ENCODE measurements around the gene PLK2.

Gene PLK2

DNA sequence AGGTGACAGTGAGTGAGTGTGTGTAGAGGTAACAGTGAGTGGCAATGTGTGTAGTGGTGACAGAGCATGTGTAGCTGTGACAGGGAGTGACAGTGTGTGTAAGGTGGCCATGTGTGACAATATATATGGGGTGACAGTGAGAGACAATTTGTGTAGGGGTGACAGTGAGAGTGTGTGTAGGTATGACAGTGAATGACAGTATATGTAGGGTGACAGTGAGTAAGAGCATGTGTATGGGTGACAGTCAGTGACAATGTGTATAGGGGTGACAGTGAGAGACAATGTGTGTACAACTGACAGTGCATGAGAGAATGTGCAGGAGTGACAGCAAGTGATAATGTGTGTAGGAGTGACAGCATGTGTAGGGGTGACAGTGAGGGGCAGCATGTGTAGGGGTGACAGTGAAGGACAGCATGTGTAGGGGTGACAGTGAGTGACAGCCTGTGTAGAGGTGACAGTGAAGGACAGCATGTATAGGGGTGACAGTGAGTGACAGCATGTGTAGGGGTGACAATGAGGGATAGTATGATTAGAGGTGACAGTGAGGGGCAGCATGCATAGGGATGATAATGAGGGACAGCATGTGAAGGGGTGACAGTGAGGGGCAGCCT, 21.3 kb upstream of the PLK2 start:
- H3K27ac ChIP-seq, result no peak overlapping the region
- TF ChIP-seq, protein P1, sequence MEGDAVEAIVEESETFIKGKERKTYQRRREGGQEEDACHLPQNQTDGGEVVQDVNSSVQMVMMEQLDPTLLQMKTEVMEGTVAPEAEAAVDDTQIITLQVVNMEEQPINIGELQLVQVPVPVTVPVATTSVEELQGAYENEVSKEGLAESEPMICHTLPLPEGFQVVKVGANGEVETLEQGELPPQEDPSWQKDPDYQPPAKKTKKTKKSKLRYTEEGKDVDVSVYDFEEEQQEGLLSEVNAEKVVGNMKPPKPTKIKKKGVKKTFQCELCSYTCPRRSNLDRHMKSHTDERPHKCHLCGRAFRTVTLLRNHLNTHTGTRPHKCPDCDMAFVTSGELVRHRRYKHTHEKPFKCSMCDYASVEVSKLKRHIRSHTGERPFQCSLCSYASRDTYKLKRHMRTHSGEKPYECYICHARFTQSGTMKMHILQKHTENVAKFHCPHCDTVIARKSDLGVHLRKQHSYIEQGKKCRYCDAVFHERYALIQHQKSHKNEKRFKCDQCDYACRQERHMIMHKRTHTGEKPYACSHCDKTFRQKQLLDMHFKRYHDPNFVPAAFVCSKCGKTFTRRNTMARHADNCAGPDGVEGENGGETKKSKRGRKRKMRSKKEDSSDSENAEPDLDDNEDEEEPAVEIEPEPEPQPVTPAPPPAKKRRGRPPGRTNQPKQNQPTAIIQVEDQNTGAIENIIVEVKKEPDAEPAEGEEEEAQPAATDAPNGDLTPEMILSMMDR (IDR thresholded peaks at IDR 0.05), result no peak
- TF ChIP-seq ZFX (IDR thresholded peaks at IDR 0.05; ENCODE audit: borderline replicate concordance), result no peak

DNA sequence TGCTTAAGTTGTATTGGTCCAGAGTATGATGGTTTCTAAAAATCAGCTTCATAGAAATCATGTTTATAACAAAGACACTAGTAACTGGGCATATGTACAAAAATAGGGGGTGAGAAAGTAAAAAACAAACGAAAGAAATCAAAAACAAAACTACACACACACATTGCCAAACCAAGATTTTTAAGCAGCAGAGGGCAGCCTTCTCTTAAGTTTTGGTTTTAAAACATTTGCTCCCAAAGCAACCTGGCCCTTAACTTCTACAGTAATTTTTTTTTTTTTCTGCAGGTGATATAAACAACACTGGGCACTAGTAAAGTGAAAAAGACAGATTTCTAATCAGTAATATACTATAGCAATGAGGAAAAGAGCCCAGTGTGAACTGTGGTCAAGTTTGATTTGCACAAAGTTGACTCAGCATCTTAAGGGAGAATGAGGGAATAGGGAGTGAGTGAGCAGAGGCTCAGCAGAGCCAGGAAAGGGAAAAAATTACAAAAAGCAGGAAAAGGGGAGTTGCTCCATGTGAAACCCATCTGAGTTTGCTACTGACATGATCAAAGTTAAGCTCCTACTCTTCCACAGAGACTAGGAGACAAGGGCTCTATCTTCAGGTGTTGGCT, 18.0 kb upstream of the PLK2 start:
- TF ChIP-seq, protein P1 (IDR thresholded peaks at IDR 0.05), result peak; percentile 35
- TF ChIP-seq ZFX (IDR thresholded peaks at IDR 0.05; ENCODE audit: borderline replicate concordance), result no peak
- no peak overlapping the region for H3K27ac ChIP-seq

DNA sequence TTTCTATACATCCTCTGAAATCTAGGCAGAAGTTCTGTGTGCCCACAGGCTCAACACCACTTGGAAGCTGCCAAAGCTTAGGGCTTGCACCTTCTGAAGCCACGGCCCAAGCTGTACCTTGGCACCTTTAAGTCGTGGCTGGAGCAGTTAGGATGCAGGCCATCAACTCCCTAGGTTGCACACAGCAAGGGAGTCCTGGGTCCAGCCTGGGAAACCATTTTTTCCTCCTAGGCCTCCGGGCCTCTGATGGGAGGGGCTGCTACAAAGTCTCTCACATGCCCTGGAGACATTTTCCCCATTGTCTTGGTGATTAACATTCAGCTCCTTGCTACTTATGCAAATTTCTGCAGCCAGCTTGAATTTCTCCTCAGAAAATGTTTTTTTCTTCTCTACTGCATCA, 15.5 kb upstream of the PLK2 start:
- TF ChIP-seq, protein P1 (IDR thresholded peaks at IDR 0.05), result no peak
- TF ChIP-seq ZFX (IDR thresholded peaks at IDR 0.05; ENCODE audit: borderline replicate concordance), result no peak
- no peak overlapping the region for H3K27ac ChIP-seq

DNA sequence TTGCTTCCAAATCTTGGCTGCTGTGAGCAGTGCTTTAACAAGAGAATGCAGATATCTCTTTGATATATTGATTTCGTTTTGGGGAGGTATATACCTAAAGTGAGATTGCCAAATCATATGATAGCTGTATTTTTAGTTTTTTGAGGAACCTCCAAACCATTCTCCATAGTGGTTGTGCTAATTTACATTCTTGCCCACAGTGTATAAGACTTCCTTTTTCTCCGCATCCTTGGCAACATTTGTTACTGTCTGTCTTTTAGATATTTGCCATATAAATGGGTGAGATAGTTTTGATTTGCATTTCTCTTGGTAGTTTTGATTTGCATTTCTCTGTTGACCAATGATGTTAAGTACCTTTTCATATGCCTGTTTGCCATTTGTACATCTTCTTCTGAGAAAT, 10.0 kb upstream of the PLK2 start:
- TF ChIP-seq, protein P1 (IDR thresholded peaks at IDR 0.05), result no peak
- no peak for TF ChIP-seq ZFX (IDR thresholded peaks at IDR 0.05; ENCODE audit: borderline replicate concordance)

DNA sequence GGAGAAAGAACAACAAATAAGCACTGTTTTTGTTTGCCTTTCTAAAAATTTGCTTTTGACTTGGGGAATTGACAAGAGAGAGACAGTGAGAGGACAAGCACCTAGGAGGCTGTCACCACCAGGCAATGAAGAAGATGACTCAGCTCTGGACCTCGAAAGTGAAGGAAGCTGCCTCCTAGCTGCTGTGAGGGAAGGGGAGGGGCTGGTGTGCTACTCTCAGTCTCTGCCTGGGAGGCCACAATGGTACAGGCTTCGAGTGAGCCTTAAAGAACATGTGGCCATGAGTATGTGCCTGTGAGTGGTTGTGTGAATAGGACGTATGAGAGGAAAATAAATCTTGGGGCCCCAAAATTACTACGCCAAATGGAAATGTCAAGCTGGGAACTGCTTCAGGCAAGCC, 7.1 kb upstream of the PLK2 start:
- TF ChIP-seq, protein P1 (IDR thresholded peaks at IDR 0.05), result no peak
- TF ChIP-seq ZFX (IDR thresholded peaks at IDR 0.05; ENCODE audit: borderline replicate concordance), result no peak
- no peak overlapping the region for H3K27ac ChIP-seq

More for the DNA sequence above, 10.0 kb upstream of the PLK2 start:
- no peak overlapping the region for H3K27ac ChIP-seq

DNA sequence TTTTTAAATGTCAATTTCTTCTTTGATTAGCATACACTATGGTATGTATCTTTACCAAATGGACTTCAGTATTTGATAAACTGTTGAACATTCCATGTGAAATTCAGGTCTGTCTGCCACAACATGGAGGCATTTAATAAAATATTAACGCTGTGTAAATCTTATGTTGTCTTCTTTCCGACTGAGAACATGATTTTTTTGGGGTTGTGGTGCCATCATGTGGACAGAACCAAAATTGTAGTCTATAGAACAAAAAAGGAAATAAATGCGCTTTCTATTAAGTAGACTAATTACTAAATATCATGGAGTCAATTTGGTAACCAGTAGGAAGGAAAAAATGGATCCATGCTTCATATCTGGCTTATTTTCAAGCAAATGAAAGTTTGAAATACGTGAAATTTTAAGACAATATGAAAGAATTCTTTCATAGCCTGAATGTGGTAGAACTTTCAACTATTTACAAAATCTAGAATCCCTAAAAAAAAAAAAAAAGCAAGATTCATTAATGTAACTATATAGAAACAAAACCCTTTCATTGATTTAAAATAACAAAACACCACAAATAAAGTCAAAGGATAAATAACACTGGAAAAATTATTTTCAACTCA, 2.8 kb upstream of the PLK2 start:
- TF ChIP-seq ZFX (IDR thresholded peaks at IDR 0.05; ENCODE audit: borderline replicate concordance), result no peak
- TF ChIP-seq, protein P1 (IDR thresholded peaks at IDR 0.05), result peak; percentile 69
- no peak overlapping the region for H3K27ac ChIP-seq

DNA sequence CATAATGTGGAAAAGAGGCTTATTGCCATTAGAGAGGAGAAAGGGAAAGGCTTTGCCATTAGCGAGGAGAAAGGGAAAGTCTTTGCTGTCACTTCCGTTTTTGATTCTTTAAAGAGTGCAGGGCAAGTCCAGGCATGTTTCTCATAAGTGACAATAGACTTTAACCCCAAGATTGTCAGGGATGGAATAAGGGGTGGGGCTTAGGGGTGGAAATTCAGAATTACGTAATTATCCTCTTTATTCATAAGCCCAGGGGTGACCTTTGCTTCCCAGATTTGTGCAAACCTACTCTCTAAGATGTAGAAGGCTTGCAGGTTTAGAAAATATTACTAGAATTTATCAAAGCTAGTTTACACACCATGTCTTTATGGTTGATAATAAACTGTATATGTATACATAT, 2.3 kb upstream of the PLK2 start:
- H3K27ac ChIP-seq, result no peak overlapping the region

More for the DNA sequence above, 2.3 kb upstream of the PLK2 start:
- TF ChIP-seq, protein P1 (IDR thresholded peaks at IDR 0.05), result no peak
- no peak for TF ChIP-seq ZFX (IDR thresholded peaks at IDR 0.05; ENCODE audit: borderline replicate concordance)
